Stimulated activated naive CD8-positive, alpha-beta T cell treated with anti-CD3 and anti-CD28 coated beads, Interleukin-15, Interleukin-2, amounts not matched to agents 100 U/mL and 50 U/mL, for 24 hours (primary cell): ENCODE measurements around the gene EXOC4.
"Not testable (repeated sequence)": the region's sequence is repeated elsewhere in the genome, so short reads cannot be mapped to it uniquely, and the experiment has no call there.

Experiments
- ATAC-seq: fragments of 150-1000 bp; cut with Tn5 transposase; one replicate; pipeline ENCODE4 v1.10.0; 2021
- DNase-seq: peaks from one replicate; pipeline ENCODE4 v3.0.0; 2021

The EXOC4 gene

GRCh38 chr7:133883591-133883990 lies 630.7 kb downstream of the EXOC4 start:
- DNase-seq (no peak), ATAC-seq (no peak)

GRCh38 chr7:133885213-133885612 lies 632.3 kb downstream of the EXOC4 start:
- DNase-seq (no peak), ATAC-seq (no peak)

GRCh38 chr7:133886086-133886485 lies 633.2 kb downstream of the EXOC4 start:
- DNase-seq = no peak
- no peak for ATAC-seq

- ATAC-seq (no peak), DNase-seq (no peak)
These were observed 633.9 kb downstream of the EXOC4 start for GRCh38 chr7:133886797-133887196.

- ATAC-seq = no peak
- DNase-seq = no peak
These were observed 634.6 kb downstream of the EXOC4 start for GRCh38 chr7:133887459-133887858.

- ATAC-seq (no peak), DNase-seq (no peak)
These were observed 635.4 kb downstream of the EXOC4 start for GRCh38 chr7:133888061-133888930.

GRCh38 chr7:133904776-133905175 lies 651.9 kb downstream of the EXOC4 start:
- ATAC-seq = no peak
- no peak for DNase-seq

GRCh38 chr7:133906553-133906952 lies 653.7 kb downstream of the EXOC4 start:
- ATAC-seq = not testable (repeated sequence)

GRCh38 chr7:133910761-133911160 lies 657.9 kb downstream of the EXOC4 start:
- no peak for ATAC-seq
- DNase-seq = no peak

More at GRCh38 chr7:133906553-133906952, 653.7 kb downstream of the EXOC4 start:
- DNase-seq = not testable (repeated sequence)

- DNase-seq (no peak), ATAC-seq (no peak)
These were observed 658.8 kb downstream of the EXOC4 start for GRCh38 chr7:133911724-133912123.

GRCh38 chr7:133912916-133913697 lies 660.2 kb downstream of the EXOC4 start:
- DNase-seq (no peak), ATAC-seq (no peak)

- ATAC-seq = no peak
- no peak for DNase-seq
These were observed 663.7 kb downstream of the EXOC4 start for GRCh38 chr7:133916621-133917020.

GRCh38 chr7:133919810-133920209 lies 666.9 kb downstream of the EXOC4 start:
- ATAC-seq (no peak), DNase-seq (no peak)

- no peak for DNase-seq
- no peak for ATAC-seq
These were observed 668.8 kb downstream of the EXOC4 start for GRCh38 chr7:133921635-133922182.

GRCh38 chr7:133923974-133924373 lies 671.1 kb downstream of the EXOC4 start:
- ATAC-seq (no peak), DNase-seq (no peak)

GRCh38 chr7:133931053-133931452 lies 678.2 kb downstream of the EXOC4 start:
- no peak for DNase-seq

GRCh38 chr7:133932591-133932990 lies 679.7 kb downstream of the EXOC4 start:
- DNase-seq (no peak), ATAC-seq (no peak)

More at GRCh38 chr7:133931053-133931452, 678.2 kb downstream of the EXOC4 start:
- ATAC-seq = no peak

GRCh38 chr7:133934262-133934976 lies 681.5 kb downstream of the EXOC4 start:
- ATAC-seq = no peak
- no peak for DNase-seq

GRCh38 chr7:133934977-133935330 lies 682.1 kb downstream of the EXOC4 start:
- ATAC-seq = no peak
- DNase-seq = no peak

GRCh38 chr7:133936074-133936473 lies 683.2 kb downstream of the EXOC4 start:
- DNase-seq = no peak

GRCh38 chr7:133937786-133938185 lies 684.9 kb downstream of the EXOC4 start:
- no peak for ATAC-seq
- no peak for DNase-seq

More at GRCh38 chr7:133936074-133936473, 683.2 kb downstream of the EXOC4 start:
- no peak for ATAC-seq

- ATAC-seq (no peak), DNase-seq (no peak)
These were observed 687.5 kb downstream of the EXOC4 start for GRCh38 chr7:133940368-133940767.
